ENCODE data around the gene HPGD. TPM values are rescaled to one million over a fixed set of nuclear protein-coding genes. Genes with fewer than 3 reads are reported as not detected.

HPGD gene
- polyA plus RNA-seq (2014; cell fraction: cytosol; rRNA removed), result not detected in 2 replicates
- not detected in 2 replicates for polyA plus RNA-seq (2014; cell fraction: nucleus; rRNA removed)

DNA sequence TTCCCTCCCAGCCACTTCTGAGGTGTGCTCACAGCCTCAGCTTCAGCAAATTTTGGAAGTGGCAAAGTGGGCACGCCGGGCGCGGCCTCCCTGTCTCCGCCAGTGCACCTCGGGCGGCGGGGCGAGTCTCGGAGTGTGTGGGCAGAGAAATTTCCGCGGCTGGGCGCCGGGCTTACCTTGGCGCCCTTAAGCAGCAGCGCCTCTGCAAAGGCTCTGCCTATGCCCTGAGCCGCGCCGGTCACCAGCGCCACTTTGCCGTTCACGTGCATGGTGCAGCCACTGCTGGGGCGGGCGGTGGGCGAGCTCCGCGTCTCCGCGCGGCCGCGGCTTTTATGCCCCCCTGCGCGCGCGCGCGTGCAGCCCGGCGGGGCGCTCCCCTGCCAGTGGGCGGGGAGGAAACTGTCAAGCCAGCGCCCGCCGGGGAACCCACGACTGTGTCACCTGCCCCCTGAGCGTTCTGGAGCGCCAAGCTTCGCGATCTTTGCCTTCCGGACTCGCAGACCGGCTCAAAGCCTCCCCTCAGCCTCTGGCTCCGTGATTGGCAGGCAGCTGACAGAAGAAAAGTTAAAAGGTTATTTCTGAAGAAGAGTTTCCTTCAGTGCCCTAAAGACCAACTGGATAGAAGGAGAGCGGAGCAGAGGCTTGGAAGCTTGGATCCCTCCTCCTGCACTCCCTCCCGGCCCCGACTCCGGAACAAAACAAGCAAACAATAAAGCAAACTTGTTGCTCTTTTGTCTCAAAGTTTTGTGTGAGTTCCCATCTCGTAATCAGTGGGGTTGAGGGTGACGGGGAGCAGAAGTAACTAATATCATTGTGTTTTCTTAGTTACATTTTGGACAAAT lies at the start of gene HPGD:
Gene HPGD (minus strand): TSS at position 306 of the 842 bp plus-strand sequence. CDS start 37 bp downstream, at position 269.
- DNase-seq (ENCODE audit: low spot score), result peak; percentile 9

DNA sequence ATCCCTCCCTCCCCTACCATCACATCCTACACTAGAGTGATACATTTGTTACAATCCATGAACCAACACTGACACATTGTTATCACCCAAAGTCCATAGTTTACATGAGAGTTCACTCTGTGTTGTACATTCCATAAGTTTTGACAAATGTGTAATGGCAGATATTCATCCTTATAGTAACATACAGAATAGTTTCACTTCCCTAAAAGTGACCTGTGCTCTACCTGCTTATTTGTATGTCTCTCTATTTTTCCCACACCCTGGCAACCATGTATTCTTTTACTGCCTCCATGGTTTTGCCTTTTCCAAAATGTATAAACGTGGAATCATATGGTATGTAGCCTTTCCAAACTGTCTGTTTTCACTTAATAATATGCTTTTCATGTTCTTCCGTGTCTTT lies 42.2 kb upstream of the HPGD start:
- no peak for DNase-seq (ENCODE audit: low spot score)

DNA sequence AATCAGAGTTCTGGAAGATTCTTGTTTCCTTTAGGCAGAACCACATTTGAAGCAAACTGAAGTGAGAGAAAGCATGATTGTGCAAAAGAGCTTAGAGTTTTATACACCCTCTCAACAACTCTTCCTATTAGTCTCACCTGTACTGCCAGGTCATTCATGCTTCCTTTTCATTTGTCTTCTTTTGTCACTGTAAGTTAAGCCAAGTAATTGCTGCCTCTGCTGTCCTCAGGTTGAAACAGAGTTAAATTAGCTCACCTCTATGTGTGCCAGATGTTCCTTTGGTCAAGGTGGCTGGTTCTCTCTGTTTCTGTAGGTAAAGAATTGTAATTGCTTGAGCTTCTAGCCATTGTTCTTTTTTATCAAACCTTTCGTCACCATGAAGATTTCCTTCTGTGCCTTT lies 41.1 kb upstream of the HPGD start:
- DNase-seq (ENCODE audit: low spot score), result no peak

DNA sequence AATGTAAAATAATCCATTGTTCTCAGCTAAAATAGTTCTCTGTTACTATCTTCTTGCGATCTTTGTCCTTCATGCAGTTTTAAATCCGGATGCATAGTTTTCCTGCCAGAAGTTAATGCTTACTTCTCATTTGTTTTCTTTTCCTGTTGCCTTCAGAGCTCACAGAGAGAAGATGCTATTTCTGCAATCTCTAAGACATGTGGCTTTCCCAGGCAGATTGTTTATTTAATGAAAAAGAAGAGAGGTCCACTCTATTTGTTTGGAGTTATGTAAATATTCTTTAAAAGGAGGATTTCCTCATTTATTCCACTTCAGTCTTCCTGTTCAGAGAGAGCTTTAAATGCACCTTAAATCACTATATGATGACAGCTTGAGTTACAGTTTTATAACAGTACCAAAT lies 39.3 kb upstream of the HPGD start:
- DNase-seq (ENCODE audit: low spot score), result no peak

DNA sequence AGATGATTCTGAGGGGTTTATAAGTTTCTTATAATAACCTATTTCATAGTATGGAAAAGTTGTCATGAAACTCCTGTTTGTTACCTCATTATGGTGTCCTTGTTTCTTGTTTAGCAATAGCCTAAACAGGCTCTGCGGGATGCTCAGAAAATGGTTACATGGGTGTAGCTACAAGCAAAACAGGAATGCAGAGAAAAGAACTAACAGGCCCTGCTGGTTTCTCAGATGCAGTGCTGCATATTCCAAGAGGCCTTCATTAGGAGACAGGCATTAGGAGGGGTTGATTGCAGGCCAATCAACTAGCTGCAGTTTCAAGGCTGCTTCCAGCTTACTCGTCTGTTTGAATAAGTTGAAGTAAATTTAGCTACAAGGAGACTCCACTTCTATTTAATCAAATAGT lies 37.6 kb upstream of the HPGD start:
- no peak for DNase-seq (ENCODE audit: low spot score)

DNA sequence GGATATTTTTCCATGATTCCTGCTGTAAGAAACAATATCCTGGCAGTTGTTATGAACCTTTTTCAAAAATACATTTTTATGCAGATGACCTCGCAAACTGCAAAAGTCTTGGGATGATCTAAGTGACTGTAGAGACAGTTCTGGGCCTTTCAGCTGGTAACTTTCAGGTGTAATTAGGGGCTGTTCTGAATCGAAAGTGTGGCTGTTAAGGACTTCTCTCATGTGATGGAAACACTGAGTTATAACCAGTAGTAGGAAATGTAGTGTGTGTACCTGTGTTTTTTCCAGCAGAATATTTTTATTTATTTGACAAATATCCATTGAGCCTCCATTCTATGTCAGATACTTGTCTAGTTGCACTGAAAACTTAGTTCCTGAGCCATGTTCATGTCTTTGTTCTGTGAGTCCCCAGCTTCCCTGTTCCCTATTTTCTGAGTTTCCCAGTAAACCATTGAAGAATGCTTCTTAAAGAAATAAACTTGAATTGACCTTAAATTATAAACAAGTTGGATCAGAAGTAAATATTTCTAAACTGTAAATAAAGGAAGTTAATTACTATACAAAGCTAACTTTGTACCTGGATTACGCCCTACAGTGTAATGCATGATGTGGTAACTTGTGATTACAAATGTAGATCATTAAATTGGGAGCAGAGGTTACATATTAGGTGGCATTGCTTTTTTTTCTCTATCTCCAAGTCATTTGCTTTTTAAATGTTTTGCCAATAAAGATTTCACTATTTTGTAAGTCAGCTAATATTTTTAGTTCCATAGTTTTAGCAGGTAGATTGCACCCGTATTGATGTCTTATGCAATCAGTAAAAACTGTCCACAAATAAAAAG lies 33.7 kb upstream of the HPGD start:
- no peak for DNase-seq (ENCODE audit: low spot score)

DNA sequence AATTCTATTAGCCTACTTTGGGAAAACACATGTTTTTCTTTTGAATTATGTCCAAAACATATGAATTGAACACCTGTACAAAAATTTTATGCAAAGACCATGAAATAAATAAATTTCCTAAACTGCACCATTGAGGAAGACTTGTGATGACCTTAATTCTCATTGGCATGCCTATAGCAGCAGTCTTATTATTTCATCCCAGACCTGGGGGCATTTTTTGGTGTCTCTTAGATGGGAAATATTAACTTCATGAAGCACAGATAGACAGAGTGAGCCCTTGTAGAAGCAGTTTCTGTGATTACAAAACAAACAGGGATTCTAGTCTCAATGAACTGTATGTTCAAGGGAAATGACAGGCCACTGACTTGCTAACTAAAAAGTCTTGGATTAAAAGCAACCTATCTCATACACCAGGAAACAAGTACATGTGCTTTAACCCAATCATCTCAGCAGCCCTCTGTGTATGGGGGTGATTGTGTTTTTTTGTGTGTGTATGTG lies 32.0 kb upstream of the HPGD start:
- DNase-seq (ENCODE audit: low spot score), result no peak

DNA sequence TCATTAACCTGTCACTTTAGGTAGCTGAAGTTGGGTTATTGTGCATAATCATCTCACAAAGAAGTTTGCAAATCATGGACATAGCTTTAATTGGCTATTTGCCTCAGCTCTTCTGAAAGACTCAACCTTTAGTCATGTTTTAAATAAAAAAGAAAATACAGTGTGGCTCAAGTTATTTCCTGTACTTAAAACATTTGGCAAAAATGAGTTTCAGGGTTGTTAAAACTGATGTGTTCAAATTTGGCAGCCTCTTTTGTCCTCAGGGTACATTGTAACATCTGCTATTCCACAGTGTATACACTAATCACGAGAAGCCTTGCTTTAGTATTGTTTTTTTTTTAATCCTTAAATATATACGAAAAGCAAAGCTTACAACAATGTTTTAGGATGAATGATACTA lies 31.5 kb upstream of the HPGD start:
- DNase-seq (ENCODE audit: low spot score), result no peak

DNA sequence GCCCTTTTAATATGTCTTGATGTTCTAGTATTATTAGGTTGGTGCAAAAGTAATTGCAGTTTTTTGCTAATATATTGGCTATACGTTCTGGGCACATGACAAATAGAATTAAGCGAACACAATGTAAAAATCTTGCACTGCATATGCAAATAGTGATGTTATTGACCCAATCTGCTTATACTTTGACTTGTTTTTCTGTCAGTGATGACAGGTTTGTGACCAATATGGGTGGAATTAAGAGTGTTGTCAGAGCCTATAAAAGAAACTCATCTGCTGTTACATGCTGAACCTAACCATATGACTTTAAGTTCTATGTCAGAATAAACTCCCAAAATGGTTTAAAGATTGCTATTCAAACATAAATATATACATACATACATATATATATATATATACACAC lies 30.7 kb upstream of the HPGD start:
- DNase-seq (ENCODE audit: low spot score), result no peak

DNA sequence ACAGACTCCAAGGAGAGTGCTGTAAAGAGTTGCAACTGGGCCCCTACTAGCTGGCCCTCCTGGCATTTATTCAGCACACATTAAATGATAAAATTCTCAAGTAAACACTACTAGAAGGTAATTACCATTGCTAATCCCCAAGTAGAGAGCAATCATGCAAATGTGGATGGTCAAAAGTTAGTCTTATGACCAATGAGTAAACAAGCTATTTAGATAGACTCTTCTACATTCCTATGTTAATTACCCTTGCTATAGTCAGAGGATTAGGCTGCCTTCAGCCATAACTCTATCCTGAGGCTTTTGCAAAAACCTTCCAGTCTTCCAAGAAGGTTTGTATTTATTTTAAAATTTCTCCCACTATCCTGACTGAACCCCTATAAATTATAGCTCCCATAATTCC lies 28.3 kb upstream of the HPGD start:
- no peak for DNase-seq (ENCODE audit: low spot score)

DNA sequence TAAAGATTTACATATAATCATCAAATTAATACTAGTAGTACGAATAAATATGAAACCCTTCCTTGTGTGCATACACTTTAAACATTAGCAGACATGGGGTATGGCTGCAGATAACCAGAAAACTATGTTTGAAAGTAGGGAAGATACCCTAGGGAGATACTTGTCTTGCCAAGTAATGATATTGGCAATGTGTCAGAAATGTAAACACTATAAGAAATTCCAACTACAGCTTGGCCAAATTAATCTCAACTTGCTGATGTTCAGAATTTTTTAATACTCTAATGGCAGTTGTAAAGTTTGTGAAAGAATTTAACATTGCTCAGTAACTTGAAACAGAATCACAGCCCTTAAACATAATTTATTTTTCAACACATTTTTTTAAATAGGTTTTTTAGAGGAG lies 27.4 kb upstream of the HPGD start:
- DNase-seq (ENCODE audit: low spot score), result no peak

DNA sequence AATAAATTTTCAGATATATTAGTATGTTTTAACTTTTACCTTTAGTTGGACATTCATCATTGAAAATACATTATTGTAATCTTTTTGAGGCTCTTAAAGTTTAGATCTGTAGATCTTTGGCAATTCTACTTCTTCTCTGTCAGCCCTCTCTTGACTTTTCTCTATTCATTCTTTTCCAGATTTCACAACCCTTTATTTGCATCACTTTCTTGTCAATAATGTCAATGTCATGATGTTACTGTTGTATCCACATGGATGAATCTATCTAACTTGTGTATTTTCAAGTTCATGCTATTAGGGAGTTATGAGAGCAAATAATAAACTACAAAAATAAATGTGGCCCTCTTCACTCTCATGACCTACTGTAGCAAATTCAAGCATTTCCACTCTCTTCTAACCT lies 23.0 kb upstream of the HPGD start:
- no peak for DNase-seq (ENCODE audit: low spot score)

DNA sequence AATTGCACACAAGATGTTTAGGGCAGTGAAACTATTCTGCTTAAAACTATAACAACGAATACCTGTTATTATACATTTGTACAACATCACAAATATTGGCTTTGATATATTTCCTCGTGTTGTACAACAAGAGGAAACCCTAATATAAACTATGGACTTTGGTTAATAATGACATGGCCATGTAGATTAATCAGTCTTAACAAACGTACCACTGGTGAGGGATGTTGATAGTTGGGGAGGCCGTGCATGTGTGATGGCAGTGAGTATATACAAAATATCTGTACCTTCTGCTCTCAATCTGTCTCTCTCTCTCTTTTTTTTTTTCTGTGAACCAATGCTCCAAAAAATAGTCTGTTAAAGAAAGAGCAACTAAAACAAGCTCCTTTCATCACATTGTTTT lies 22.2 kb upstream of the HPGD start:
- DNase-seq (ENCODE audit: low spot score), result no peak

DNA sequence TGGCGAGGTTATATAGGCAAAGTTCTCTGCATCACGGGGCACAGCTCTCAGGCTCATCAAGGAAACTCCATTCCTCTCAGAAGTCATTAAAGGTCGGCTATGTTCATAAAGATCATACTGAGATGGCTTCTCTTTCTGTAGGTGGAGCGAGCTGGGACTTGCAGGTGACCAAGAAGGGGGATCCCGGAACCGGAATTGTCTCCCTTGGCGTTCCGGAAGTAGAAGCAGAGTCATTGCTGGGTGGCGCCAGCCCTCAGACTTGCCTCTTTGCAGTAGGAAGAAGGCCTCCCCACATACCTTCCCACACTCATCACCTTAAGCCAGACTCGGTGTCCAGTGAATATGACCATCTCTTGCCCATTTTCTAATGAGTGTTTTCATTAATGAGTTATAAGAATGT lies 17.9 kb upstream of the HPGD start:
- DNase-seq (ENCODE audit: low spot score), result no peak

DNA sequence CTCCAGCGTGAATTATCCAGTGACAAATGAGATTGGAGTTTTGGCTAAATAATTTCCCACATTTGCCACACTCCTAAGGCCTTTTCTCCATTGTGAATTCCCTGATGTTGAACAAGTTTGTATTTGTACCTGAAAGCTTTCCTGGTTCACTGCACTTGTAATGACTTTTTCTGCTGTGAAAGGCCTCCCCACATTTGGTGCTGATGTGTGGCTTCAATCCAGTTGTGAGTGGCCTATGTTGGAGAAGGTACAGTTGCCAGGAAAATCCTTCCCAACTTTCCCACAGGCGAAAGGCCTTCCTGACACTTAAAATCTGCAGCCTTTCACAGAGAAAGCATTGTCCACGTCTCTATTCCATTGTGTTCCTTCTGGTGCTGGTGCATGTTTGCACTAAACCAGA lies 17.3 kb upstream of the HPGD start:
- no peak for DNase-seq (ENCODE audit: low spot score)

DNA sequence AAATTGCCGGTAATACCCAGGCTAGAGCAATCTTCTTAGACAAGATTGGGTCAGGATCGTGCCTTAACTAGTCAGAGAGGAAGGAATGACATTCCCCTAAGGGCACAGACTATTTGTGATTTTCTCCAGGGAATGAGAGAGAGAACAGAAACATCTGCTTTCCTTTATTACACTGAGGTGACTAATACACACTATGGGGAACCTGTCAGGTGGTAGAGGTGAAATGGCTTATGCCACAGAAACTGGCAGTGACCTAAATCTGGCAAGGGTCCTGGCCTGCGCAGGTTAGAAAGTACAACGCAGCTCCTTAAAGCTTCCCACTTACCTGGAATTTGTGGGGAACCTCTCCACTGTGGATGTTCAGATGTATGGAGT lies 16.6 kb upstream of the HPGD start:
- DNase-seq (ENCODE audit: low spot score), result no peak

DNA sequence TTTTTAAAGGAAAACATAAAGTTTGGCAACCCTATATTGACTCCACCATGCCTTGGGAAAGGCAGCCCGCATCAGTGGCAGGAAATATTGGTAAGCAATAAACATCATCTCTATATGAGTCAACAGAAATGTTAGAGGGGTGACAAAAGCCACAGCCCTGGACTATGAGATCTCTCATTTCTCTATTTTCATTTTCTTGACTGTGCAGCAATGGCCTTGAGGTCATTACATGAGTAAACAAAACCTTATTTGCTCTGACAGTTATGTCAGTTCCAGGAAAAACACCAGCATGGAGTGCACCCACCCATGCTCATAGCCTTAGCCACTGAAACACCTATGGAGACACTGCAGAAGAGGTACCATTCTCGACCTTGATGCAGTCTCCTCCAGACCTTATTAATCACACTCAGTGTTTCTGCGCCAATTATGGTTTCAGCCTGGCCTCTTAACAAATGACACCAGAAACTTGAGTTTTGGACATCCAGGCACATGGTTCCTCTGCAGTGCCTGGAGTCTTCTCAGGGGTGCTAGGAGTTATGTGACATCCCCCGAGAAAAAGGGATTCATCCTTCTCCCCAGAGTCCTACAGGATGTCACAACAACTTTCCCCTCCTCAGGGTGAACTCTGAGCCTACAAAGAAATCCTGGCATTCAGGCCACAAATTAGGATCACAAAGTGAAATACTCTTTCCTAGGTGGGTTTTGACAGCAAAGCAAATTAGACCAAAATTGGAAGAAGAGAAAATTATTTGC lies 16.0 kb upstream of the HPGD start:
- DNase-seq (ENCODE audit: low spot score), result no peak

DNA sequence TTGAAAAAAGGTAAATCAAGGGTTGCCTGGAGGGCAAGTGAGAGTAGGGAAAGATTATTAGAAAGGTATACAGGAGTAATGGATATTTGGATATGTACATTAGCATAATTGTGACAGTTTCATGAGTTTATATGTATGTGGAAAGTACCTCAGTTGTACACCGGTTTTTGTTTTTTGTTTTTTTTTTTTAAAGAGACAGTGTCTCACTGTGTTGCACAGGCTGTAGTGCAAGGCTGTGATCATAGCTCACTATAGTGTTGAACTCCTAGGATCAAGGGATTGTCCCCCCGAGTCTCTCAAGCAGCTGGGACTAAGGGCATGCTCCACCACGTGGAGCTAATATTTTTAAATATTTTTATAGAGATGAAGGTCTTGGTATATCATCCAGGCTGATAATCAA lies 15.3 kb upstream of the HPGD start:
- DNase-seq (ENCODE audit: low spot score), result no peak

DNA sequence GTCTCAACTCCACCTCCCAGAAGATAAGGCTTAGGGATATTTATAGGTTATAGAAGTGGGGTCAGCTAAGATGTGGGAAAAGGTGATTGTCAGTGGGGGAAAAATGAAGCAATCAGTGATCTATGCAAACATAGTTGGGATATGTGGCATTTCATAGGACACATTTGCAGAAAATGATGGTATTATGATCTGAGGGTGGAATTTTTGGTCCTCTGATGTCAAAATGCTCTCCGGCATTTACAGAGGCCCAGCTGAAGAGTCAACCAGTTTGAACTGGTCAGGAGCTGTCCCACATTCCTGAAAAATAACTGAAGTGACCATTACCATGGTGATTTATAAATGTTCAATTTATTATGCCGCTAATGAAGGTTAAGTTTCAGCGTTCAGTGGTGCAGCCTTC lies 12.2 kb upstream of the HPGD start:
- DNase-seq (ENCODE audit: low spot score), result no peak

DNA sequence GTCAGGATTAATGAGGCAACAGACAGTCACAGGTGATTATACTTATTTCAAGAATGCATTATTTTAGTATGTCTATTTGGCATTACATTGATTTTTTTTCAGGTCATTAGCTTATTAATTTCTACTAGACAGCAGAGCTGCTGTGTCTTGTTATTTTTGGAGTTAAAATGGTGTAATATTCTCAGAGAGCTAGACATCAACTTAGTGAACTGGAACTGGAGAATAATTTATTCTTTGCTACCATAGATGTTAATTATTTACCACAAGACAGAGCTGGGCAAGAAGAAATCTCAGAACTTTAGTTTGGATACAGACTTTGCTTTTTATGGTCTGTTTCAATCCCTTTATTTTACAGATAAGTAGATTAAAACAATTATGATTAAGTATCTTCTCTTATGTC lies 10.2 kb upstream of the HPGD start:
- no peak for DNase-seq (ENCODE audit: low spot score)

DNA sequence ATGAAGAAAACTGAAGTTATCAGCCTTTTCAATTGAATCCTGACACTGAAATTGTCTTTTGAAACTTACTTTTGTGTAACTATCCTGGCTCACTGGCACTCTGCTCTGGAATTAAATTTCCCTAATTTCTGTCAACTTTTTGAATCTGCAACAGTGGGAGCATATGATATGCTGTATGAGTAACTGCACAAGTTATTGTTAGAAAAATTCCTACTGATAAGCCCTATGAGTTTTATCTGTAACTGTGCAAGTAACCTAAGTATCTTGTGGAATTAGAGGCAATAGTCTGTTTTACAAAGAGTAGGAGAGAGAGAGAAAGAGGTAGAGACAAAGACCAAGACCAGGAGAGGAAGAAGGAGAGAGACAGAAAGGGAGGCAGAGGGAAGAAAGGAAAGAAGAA lies 9.2 kb upstream of the HPGD start:
- no peak for DNase-seq (ENCODE audit: low spot score)

DNA sequence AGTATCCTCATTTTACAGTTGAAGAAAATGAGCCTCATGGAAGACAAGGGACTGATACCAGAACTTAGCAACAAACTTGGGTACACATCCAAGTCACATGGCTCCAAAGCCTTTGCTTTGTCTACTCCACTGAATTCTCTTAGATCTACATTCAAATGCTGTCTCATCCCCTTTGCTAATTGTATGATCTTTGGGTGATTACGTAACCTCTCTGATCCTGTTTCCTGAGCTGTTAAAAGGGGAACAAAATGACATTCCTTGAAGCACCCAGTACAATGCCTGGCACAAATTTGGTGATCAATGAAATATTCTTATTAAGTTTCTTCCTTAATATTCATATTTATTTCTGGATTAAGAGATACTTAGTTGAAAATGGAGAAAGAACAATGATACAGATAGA lies 5.9 kb upstream of the HPGD start:
- no peak for DNase-seq (ENCODE audit: low spot score)

Data from SK-N-DZ (cell line).